Stimulated activated CD4-positive, alpha-beta T cell treated with anti-CD3 and anti-CD28 coated beads, Interleukin-12 subunit alpha, Interleukin-12 subunit beta, amount 100 ng/mL, for 48 hours (primary cell): ENCODE results near the gene PTPA.
"Not testable (repeated sequence)": the region's sequence is repeated elsewhere in the genome, so short reads cannot be mapped to it uniquely, and the experiment has no call there.

Experiments
- DNase-seq, 3 donors: peaks; one replicate each; pipeline ENCODE4 v3.0.0-alpha.2; 2020; ENCODE audit warnings: low read depth in 2 of 3, low spot score in 1 of 3

Gene PTPA

GRCh38 chr9:129151469-129151868 is 40.3 kb downstream of the PTPA start:
- DNase-seq, result no peak

- no peak for DNase-seq
These were observed 43.8 kb downstream of the PTPA start for GRCh38 chr9:129154866-129155477.

GRCh38 chr9:129156163-129156562 is 44.9 kb downstream of the PTPA start:
- no peak for DNase-seq

- no peak for DNase-seq
These were observed 49.7 kb downstream of the PTPA start for GRCh38 chr9:129160712-129161533.

- DNase-seq, result no peak
These were observed 50.3 kb downstream of the PTPA start for GRCh38 chr9:129161534-129161837.

- no peak for DNase-seq
These were observed 51.4 kb downstream of the PTPA start for GRCh38 chr9:129162497-129163197.

GRCh38 chr9:129163198-129163670 is 52.0 kb downstream of the PTPA start:
- DNase-seq, result not testable (repeated sequence)

GRCh38 chr9:129163753-129164152 is 52.5 kb downstream of the PTPA start:
- DNase-seq, result no peak

- DNase-seq, result no peak
These were observed 53.2 kb downstream of the PTPA start for GRCh38 chr9:129164246-129164930.

GRCh38 chr9:129165198-129165597 is 54.0 kb downstream of the PTPA start:
- no peak for DNase-seq

- no peak for DNase-seq
These were observed 55.7 kb downstream of the PTPA start for GRCh38 chr9:129166623-129167557.

GRCh38 chr9:129170229-129170628 is 59.0 kb downstream of the PTPA start:
- DNase-seq, result no peak

- no peak for DNase-seq
These were observed 61.0 kb downstream of the PTPA start for GRCh38 chr9:129171993-129172751.

GRCh38 chr9:129172816-129173215 is 61.6 kb downstream of the PTPA start:
- DNase-seq, result no peak

GRCh38 chr9:129173296-129174101 is 62.3 kb downstream of the PTPA start:
- DNase-seq, result no peak

GRCh38 chr9:129174102-129174723 is 63.0 kb downstream of the PTPA start:
- peak; percentile 66 to 86 (median 74) for DNase-seq

GRCh38 chr9:129174724-129175514 is 63.7 kb downstream of the PTPA start:
- peak in 1 of 3 donors; percentile 16 for DNase-seq

GRCh38 chr9:129175515-129175824 is 64.3 kb downstream of the PTPA start:
- DNase-seq, result no peak
